ENCODE measurements around the gene CYP26A1.

Gene CYP26A1

GRCh38 chr10:93032809-93033137 lies 40.9 kb upstream of the CYP26A1 start:
- Histone ChIP-seq H3K27ac (ENCODE audit: low read length) (peak overlapping the region; percentile 70), H3F3A (ENCODE audit: insufficient read depth, low read length) (peaks cover 20% of the 10 kb centered on the region), H2AFZ (ENCODE audit: low read length) (0 out of 2 replicates have a peak overlapping the region, but pooled peaks have one; percentile 7), H3K9me3 (replicated peaks; ENCODE audit: insufficient read depth, low read length) (no peaks in the 10 kb centered on the region), H3K4me2 (ENCODE audit: low read depth, low read length) (peak overlapping the region; percentile 51), H3K9me2 (replicated peaks; ENCODE audit: insufficient read depth, low read length) (no peaks in the 10 kb centered on the region), H3K79me2 (ENCODE audit: low read length) (no peaks in the 10 kb centered on the region), H3K27me3 (replicated peaks; ENCODE audit: insufficient read depth, low read length) (no peaks in the 10 kb centered on the region), H3K9ac (ENCODE audit: low read length) (peak overlapping the region; percentile 23; the same call in 1 of the 2 replicates), H3K4me1 (ENCODE audit: low read length) (peaks cover 33% of the 10 kb centered on the region), H3K4me3 (ENCODE audit: low read length) (peak overlapping the region; percentile 8), H3K36me3 (replicated peaks; ENCODE audit: insufficient read depth, low read length) (no peaks in the 10 kb centered on the region), H4K20me1 (ENCODE audit: insufficient read depth, low read length) (no peaks in the 10 kb centered on the region)
- TF ChIP-seq CTCF (IDR thresholded peaks at IDR 0.05; ENCODE audit: low read length): no peak
- TF ChIP-seq EZH2phosphoT487 (IDR thresholded peaks at IDR 0.05; ENCODE audit: low read length): no peak
- TF ChIP-seq EZH2 (optimal IDR thresholded peaks at IDR 0.05; ENCODE audit: low read depth, low read length): no peak
- no peak for DNase-seq

- TF ChIP-seq CTCF (IDR thresholded peaks at IDR 0.05; ENCODE audit: low read length) (no peak), EZH2phosphoT487 (IDR thresholded peaks at IDR 0.05; ENCODE audit: low read length) (no peak)
- no peak for DNase-seq
- no peak overlapping the region for H3K4me3 ChIP-seq (ENCODE audit: low read length)
Measured at GRCh38 chr10:93034426-93034825, 39.3 kb upstream of the CYP26A1 start.

GRCh38 chr10:93039110-93039509 lies 34.6 kb upstream of the CYP26A1 start:
- DNase-seq: no peak
- H3F3A ChIP-seq (ENCODE audit: insufficient read depth, low read length): no peaks in the 10 kb centered on the region
- no peaks in the 10 kb centered on the region for H3K36me3 ChIP-seq (replicated peaks; ENCODE audit: insufficient read depth, low read length)
- H3K9ac ChIP-seq (ENCODE audit: low read length): no peak overlapping the region
- no peak overlapping the region for H2AFZ ChIP-seq (ENCODE audit: low read length)
- H3K27ac ChIP-seq (ENCODE audit: low read length): no peak overlapping the region
- H3K4me3 ChIP-seq (ENCODE audit: low read length): no peak overlapping the region
- H3K9me2 ChIP-seq (replicated peaks; ENCODE audit: insufficient read depth, low read length): no peaks in the 10 kb centered on the region
- no peaks in the 10 kb centered on the region for H3K27me3 ChIP-seq (replicated peaks; ENCODE audit: insufficient read depth, low read length)
- 0 out of 2 replicates have a peak, but pooled peaks cover 2% of the 10 kb centered on the region for H3K4me1 ChIP-seq (ENCODE audit: low read length)
- no peak for TF ChIP-seq EZH2 (optimal IDR thresholded peaks at IDR 0.05; ENCODE audit: low read depth, low read length)
- TF ChIP-seq EZH2phosphoT487 (IDR thresholded peaks at IDR 0.05; ENCODE audit: low read length): no peak
- TF ChIP-seq CTCF (IDR thresholded peaks at IDR 0.05; ENCODE audit: low read length): no peak
- H3K79me2 ChIP-seq (ENCODE audit: low read length): no peaks in the 10 kb centered on the region
- no peak overlapping the region for H3K4me2 ChIP-seq (ENCODE audit: low read depth, low read length)
- no peaks in the 10 kb centered on the region for H4K20me1 ChIP-seq (ENCODE audit: insufficient read depth, low read length)
- H3K9me3 ChIP-seq (replicated peaks; ENCODE audit: insufficient read depth, low read length): no peaks in the 10 kb centered on the region

More at GRCh38 chr10:93034426-93034825, 39.3 kb upstream of the CYP26A1 start:
- H3K4me2 ChIP-seq (ENCODE audit: low read depth, low read length): no peak overlapping the region
- H3K27ac ChIP-seq (ENCODE audit: low read length): no peak overlapping the region
- no peaks in the 10 kb centered on the region for H4K20me1 ChIP-seq (ENCODE audit: insufficient read depth, low read length)
- H3K9me2 ChIP-seq (replicated peaks; ENCODE audit: insufficient read depth, low read length): no peaks in the 10 kb centered on the region
- H3K9me3 ChIP-seq (replicated peaks; ENCODE audit: insufficient read depth, low read length): no peaks in the 10 kb centered on the region
- H3K79me2 ChIP-seq (ENCODE audit: low read length): no peaks in the 10 kb centered on the region
- no peak overlapping the region for H3K9ac ChIP-seq (ENCODE audit: low read length)
- H3F3A ChIP-seq (ENCODE audit: insufficient read depth, low read length): peaks cover 20% of the 10 kb centered on the region
- H3K4me1 ChIP-seq (ENCODE audit: low read length): peaks cover 33% of the 10 kb centered on the region
- H3K36me3 ChIP-seq (replicated peaks; ENCODE audit: insufficient read depth, low read length): no peaks in the 10 kb centered on the region
- H2AFZ ChIP-seq (ENCODE audit: low read length): no peak overlapping the region
- H3K27me3 ChIP-seq (replicated peaks; ENCODE audit: insufficient read depth, low read length): no peaks in the 10 kb centered on the region
